Gastroesophageal sphincter (tissue), 4 donors: ENCODE data around the gene ANKRD40CL. TPM values are rescaled to one million over a fixed set of nuclear protein-coding genes. Genes with fewer than 3 reads are reported as not detected.

Experiments
- ATAC-seq: fragments of 150-250 bp; one replicate; pipeline ENCODE4 v1.9.1; 2016; ENCODE audit warnings: mild to moderate bottlenecking, moderate library complexity
- H3K27ac ChIP-seq, 4 donors: fragments of 200-600 bp; sonication (generic) in 3 of 4; 1 replicate in 3 of 4; 2 replicates in 1 of 4; pipeline ENCODE4 v1.5.1; 2016 to 2019
- H3K27me3 ChIP-seq: fragments of 200-600 bp; sonication (generic); one replicate; pipeline ENCODE4 v1.5.1; 2019
- H3K36me3 ChIP-seq, 2 donors: fragments of 200-600 bp; sonication (generic); one replicate each; pipeline ENCODE4 v1.5.1; 2019; ENCODE audit warnings: control low read depth in 1 of 2
- H3K4me1 ChIP-seq, 3 donors: fragments of 200-600 bp; sonication (generic); 1 replicate in 2 of 3; 2 replicates in 1 of 3; pipeline ENCODE4 v1.5.1; 2016 to 2019; ENCODE audit warnings: control low read depth in 2 of 3
- H3K4me3 ChIP-seq, 2 donors: fragments of 200-600 bp; sonication (generic); one replicate each; pipeline ENCODE4 v1.5.1; 2019; ENCODE audit warnings: mild to moderate bottlenecking in 1 of 2, moderate library complexity in 1 of 2
- H3K9me3 ChIP-seq, 3 donors: fragments of 200-600 bp; sonication (generic); one replicate each; pipeline ENCODE4 v1.5.1; 2017 to 2019; ENCODE audit warnings: control low read depth in 2 of 3
- EP300 ChIP-seq: sonication (generic); formaldehyde crosslinking; IDR thresholded peaks from one replicate; pipeline ENCODE4 v1.6.1; 2017; ENCODE audit warnings: antibody characterized with exemption, mild to moderate bottlenecking
- POLR2A ChIP-seq, 2 donors: fragments of 450-650 bp; IDR thresholded peaks; one replicate each; pipeline ENCODE4 v1.6.1; 2017; ENCODE audit warnings: antibody characterized with exemption in 2 of 2, mild to moderate bottlenecking in 2 of 2, moderate library complexity in 1 of 2
- POLR2AphosphoS5 ChIP-seq: sonication (generic); formaldehyde crosslinking; IDR thresholded peaks from one replicate; pipeline ENCODE4 v1.6.1; 2017; ENCODE audit warnings: antibody characterized with exemption
- WGBS, 2 donors: methylation state at CpG; one replicate each; pipeline ENCODE4 v1.1.5; 2018; ENCODE audit warnings: low coverage in 1 of 2; 5-methylcytosine and 5-hydroxymethylcytosine counted together
- total RNA-seq, 4 donors: library from RNA; depleted of rRNA; stranded (reverse); fragments of >200 nt; gene quantifications; one replicate each; pipeline ENCODE4 v1.1.0, GENCODE V29; 2016
- TF ChIP-seq, protein P1 (sequence below), 4 experiments: fragments of 200-600 bp in 2 of 4; fragments of 450-650 bp in 2 of 4; sonication (generic) in 1 of 4; IDR thresholded peaks; one replicate each; pipeline ENCODE4 v1.5.1; 2017 to 2019; ENCODE audit warnings: antibody characterized with exemption in 4 of 4, mild to moderate bottlenecking in 2 of 4, moderate library complexity in 2 of 4

Gene ANKRD40CL
- total RNA-seq, 4 donors from 2014 or later: not detected

DNA sequence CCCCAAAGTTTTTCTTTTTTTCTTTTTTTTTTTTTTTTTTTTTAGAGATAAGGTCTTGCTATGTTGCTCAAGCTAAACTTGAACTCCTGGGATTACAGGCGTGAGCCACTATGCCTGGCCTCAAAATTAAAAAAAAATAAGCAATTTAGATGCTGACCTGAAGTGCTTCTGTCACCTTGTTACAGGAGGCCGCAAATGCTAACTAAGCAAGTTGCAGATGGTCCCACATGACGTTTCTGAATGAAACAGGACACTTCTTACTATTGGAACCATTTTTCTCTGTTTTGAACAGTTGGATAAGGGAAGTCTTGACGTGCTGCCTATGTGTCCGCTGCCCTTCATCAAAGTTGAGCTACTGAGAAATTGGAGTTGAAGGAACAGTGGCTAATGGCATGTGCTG lies 8.8 kb downstream of the ANKRD40CL start:
- Histone ChIP-seq H3K27me3 (no peaks in the 10 kb centered on the region), H3K4me1 (peaks cover 0 to 17% (median 0%) of the 10 kb centered on the region in 3 donors), H3K36me3 (peaks cover 0 to 25% of the 10 kb centered on the region in 2 donors), H3K9me3 (no peaks in the 10 kb centered on the region), H3K27ac (no peak overlapping the region), H3K4me3 (no peak overlapping the region)
- TF ChIP-seq, protein P1, sequence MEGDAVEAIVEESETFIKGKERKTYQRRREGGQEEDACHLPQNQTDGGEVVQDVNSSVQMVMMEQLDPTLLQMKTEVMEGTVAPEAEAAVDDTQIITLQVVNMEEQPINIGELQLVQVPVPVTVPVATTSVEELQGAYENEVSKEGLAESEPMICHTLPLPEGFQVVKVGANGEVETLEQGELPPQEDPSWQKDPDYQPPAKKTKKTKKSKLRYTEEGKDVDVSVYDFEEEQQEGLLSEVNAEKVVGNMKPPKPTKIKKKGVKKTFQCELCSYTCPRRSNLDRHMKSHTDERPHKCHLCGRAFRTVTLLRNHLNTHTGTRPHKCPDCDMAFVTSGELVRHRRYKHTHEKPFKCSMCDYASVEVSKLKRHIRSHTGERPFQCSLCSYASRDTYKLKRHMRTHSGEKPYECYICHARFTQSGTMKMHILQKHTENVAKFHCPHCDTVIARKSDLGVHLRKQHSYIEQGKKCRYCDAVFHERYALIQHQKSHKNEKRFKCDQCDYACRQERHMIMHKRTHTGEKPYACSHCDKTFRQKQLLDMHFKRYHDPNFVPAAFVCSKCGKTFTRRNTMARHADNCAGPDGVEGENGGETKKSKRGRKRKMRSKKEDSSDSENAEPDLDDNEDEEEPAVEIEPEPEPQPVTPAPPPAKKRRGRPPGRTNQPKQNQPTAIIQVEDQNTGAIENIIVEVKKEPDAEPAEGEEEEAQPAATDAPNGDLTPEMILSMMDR (IDR thresholded peaks at IDR 0.05): no peak
- TF ChIP-seq EP300: no peak
- no peak for TF ChIP-seq POLR2A (IDR thresholded peaks at IDR 0.05)
- no peak for TF ChIP-seq POLR2AphosphoS5
- 48 to 73% methylated on average over 4 of the region's 5 CpGs for WGBS, 2 donors
- ATAC-seq: no peak

DNA sequence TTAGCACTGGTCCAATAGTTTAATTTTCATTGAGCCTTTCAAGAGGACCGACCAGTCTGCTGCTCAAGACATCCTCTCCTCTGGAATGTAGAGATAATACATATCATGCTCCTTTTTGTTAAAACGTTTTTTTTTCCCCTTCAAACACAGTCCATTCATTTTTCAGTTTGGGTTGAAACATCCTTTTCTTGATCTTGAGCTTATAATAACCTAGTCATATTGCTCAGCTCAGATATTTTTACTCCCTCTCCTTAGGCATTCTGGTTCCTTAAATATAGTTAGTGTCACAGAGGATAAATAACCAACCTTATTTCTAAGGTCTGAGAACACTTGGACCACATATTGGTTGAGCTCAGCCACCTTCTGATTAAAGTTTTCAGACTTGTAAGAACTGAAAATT lies 12.8 kb downstream of the ANKRD40CL start:
- H3K36me3 ChIP-seq: peaks cover 14 to 64% of the 10 kb centered on the region in 2 donors
- WGBS, 2 donors: 38 to 72% methylated on average over 2 of the region's 2 CpGs
- H3K27ac ChIP-seq: no peak overlapping the region
- no peak for ATAC-seq
- TF ChIP-seq EP300 (no peak), POLR2A (IDR thresholded peaks at IDR 0.05) (no peak), POLR2AphosphoS5 (no peak)
- TF ChIP-seq, protein P1 (IDR thresholded peaks at IDR 0.05): no peak
- no peaks in the 10 kb centered on the region for H3K9me3 ChIP-seq
- H3K27me3 ChIP-seq: no peaks in the 10 kb centered on the region
- no peak overlapping the region for H3K4me3 ChIP-seq
- peaks cover 0 to 8% (median 0%) of the 10 kb centered on the region in 3 donors for H3K4me1 ChIP-seq

DNA sequence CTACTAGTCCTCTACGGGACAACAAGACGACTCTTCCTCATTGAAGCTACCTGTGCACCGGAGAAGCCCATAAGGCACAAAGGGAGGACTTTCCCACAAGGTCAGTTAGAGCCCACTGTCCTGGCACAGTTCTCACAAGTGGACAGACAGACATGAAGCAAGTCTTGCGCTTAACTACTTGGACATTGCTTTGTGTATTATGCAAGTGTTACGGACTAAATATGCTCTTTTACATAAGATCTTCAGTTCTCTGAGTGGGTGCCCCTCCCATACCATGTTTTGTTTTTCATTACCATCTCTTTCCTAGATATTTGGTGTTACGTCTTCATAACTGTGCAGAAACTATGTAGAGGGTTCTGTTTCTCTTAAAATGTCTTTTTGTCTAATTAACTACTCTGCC lies 18.1 kb downstream of the ANKRD40CL start:
- Histone ChIP-seq H3K27me3 (no peaks in the 10 kb centered on the region), H3K27ac (no peak overlapping the region), H3K36me3 (peaks cover 34 to 99% of the 10 kb centered on the region in 2 donors), H3K9me3 (no peaks in the 10 kb centered on the region), H3K4me3 (no peak overlapping the region), H3K4me1 (no peaks in the 10 kb centered on the region)
- TF ChIP-seq, protein P1 (IDR thresholded peaks at IDR 0.05): no peak
- TF ChIP-seq EP300 (no peak), POLR2AphosphoS5 (no peak), POLR2A (IDR thresholded peaks at IDR 0.05) (no peak)
- no peak for ATAC-seq
- WGBS, 2 donors: 75 to 78% methylated on average over 3 to 6 of the region's 6 CpGs

DNA sequence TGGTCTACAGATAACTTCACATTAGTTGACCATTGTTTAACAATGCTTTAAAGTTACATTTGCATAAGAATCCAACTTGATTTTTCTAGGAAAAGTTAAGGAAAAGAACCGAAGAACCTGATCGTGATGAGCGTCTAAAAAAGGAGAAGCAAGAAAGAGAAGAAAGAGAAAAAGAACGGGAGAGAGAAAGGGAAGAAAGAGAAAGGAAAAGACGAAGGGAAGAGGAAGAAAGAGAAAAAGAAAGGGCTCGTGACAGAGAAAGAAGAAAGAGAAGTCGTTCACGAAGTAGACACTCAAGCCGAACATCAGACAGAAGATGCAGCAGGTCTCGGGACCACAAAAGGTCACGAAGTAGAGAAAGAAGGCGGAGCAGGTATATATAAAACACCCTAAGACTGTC lies 21.7 kb downstream of the ANKRD40CL start:
- 82 to 88% methylated on average over 5 to 12 of the region's 12 CpGs for WGBS, 2 donors
- no peak overlapping the region for H3K4me3 ChIP-seq
- TF ChIP-seq EP300 (no peak), POLR2A (IDR thresholded peaks at IDR 0.05) (no peak), POLR2AphosphoS5 (no peak)
- TF ChIP-seq, protein P1 (IDR thresholded peaks at IDR 0.05): no peak
- no peak overlapping the region for H3K27ac ChIP-seq
- H3K36me3 ChIP-seq: peaks cover 32 to 100% of the 10 kb centered on the region in 2 donors
- ATAC-seq: no peak
- no peaks in the 10 kb centered on the region for H3K9me3 ChIP-seq
- peaks cover 0 to 5% (median 0%) of the 10 kb centered on the region in 3 donors for H3K4me1 ChIP-seq
- no peaks in the 10 kb centered on the region for H3K27me3 ChIP-seq

DNA sequence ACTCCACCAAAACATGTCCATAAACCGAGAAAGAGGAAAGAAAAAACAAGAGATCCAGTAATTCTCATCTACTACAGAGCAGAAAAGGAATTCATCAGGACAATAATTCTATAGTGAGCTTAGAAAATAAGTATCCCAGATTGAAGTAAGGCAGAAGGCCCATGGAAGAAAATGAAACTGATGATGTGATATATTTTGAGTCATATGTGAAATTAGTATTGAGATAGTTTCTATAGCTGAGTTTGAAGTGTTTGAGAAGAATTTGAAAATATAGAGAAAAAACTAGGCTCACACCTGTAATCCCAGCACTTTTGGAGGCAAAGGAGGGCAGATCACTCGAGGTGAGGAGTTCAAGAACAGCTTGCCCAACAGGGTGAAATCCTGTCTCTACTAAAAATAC lies 28.2 kb downstream of the ANKRD40CL start:
- H3K36me3 ChIP-seq: peaks cover 12 to 68% of the 10 kb centered on the region in 2 donors
- H3K4me1 ChIP-seq: peaks cover 0 to 57% (median 2%) of the 10 kb centered on the region in 3 donors
- no peaks in the 10 kb centered on the region for H3K9me3 ChIP-seq
- no peaks in the 10 kb centered on the region for H3K27me3 ChIP-seq
- WGBS, 2 donors: 0 to 76% methylated on average over 2 of the region's 2 CpGs
- TF ChIP-seq POLR2AphosphoS5 (no peak), EP300 (no peak), POLR2A (IDR thresholded peaks at IDR 0.05) (no peak)
- TF ChIP-seq, protein P1 (IDR thresholded peaks at IDR 0.05): no peak
- no peak for ATAC-seq
- H3K4me3 ChIP-seq: no peak overlapping the region
- H3K27ac ChIP-seq: no peak overlapping the region
